ENCODE results near the gene KLHL41.
"Not testable (repeated sequence)": the region's sequence is repeated elsewhere in the genome, so short reads cannot be mapped to it uniquely, and the experiment has no call there.

GRCh38 chr2:169570752-169571151 lies 61.2 kb downstream of the KLHL41 start:
- not testable (repeated sequence) for TF ChIP-seq CTCF (IDR thresholded peaks at IDR 0.05; ENCODE audit: low read depth, low read length, missing input control); GABPA (IDR thresholded peaks at IDR 0.05 in 1 of 2, conservative IDR thresholded peaks at IDR 0.05 in 1 of 2); RXRA (IDR thresholded peaks at IDR 0.05); ATF3 (IDR thresholded peaks at IDR 0.05); EGR1 (IDR thresholded peaks at IDR 0.05; ENCODE audit: low read depth in 2 of 2); ZBTB33 (IDR thresholded peaks at IDR 0.05); REST (IDR thresholded peaks at IDR 0.05); TAF1 (conservative IDR thresholded peaks at IDR 0.05); JUND (IDR thresholded peaks at IDR 0.05); MAX (IDR thresholded peaks at IDR 0.05)
